Fibroblast of lung (primary cell): ENCODE results near the gene BNIP3. TPM values are rescaled to one million over a fixed set of nuclear protein-coding genes. Genes with fewer than 3 reads are reported as not detected.

Experiments
- DNase-seq, 2 donors: peaks; one replicate each; pipeline versions ENCODE4 v3.0.0 to v3.0.0-alpha.2; 2010; ENCODE audit warnings: low read depth in 2 of 2
- H2AFZ ChIP-seq: 2 replicates; pipeline ENCODE4 v1.5.1; 2012; ENCODE audit warnings: low read length, control low read depth, inconsistent platforms
- H3K27ac ChIP-seq: 2 replicates; pipeline ENCODE4 v1.5.1; 2011; ENCODE audit warnings: low read length, control low read depth; ENCODE audit not compliant: insufficient read depth
- H3K27me3 ChIP-seq: 2 replicates; pipeline ENCODE4 v1.5.1; 2011; ENCODE audit warnings: mild to moderate bottlenecking, low read length; ENCODE audit not compliant: control insufficient read depth, insufficient read depth
- H3K36me3 ChIP-seq: 2 replicates; pipeline ENCODE4 v1.5.1; 2011; ENCODE audit warnings: low read length; ENCODE audit not compliant: control insufficient read depth, insufficient read depth
- H3K4me1 ChIP-seq: 2 replicates; pipeline ENCODE4 v1.5.1; 2011; ENCODE audit warnings: low read length; ENCODE audit not compliant: control insufficient read depth, insufficient read depth; ENCODE audit errors: extremely low read depth
- H3K4me2 ChIP-seq: 2 replicates; pipeline ENCODE4 v1.5.1; 2011; ENCODE audit warnings: low read length, control low read depth; ENCODE audit not compliant: insufficient read depth; ENCODE audit errors: extremely low read depth
- H3K4me3 ChIP-seq, 4 experiments: fragments of 200-600 bp in 1 of 4; sonication (generic) in 1 of 4; replicated peaks in 1 of 4; 2 replicates each; pipeline ENCODE4 v1.5.1; 2011 to 2016; ENCODE audit warnings: low read length in 4 of 4, low read depth in 3 of 4, mild to moderate bottlenecking in 3 of 4, control low read depth in 2 of 4, inconsistent platforms in 1 of 4, mixed read lengths in 1 of 4; ENCODE audit not compliant: insufficient read depth in 1 of 4; ENCODE audit errors: control extremely low read depth in 1 of 4
- H3K79me2 ChIP-seq: 2 replicates; pipeline ENCODE4 v1.5.1; 2012; ENCODE audit warnings: mild to moderate bottlenecking, low read length, inconsistent platforms; ENCODE audit not compliant: control insufficient read depth, insufficient read depth
- H3K9ac ChIP-seq: 2 replicates; pipeline ENCODE4 v1.5.1; 2011; ENCODE audit warnings: mild to moderate bottlenecking, low read length, control low read depth; ENCODE audit not compliant: insufficient read depth
- H3K9me3 ChIP-seq: 2 replicates; pipeline ENCODE4 v1.5.1; 2012; ENCODE audit warnings: low read depth, low read length; ENCODE audit not compliant: control insufficient read depth, insufficient read depth
- H4K20me1 ChIP-seq: 2 replicates; pipeline ENCODE4 v1.5.1; 2011; ENCODE audit warnings: low read length; ENCODE audit not compliant: control insufficient read depth, insufficient read depth; ENCODE audit errors: extremely low read depth
- CTCF ChIP-seq, 2 donors: IDR thresholded peaks in 1 of 2; conservative IDR thresholded peaks in 1 of 2; 1 replicate in 1 of 2; 2 replicates in 1 of 2; pipeline ENCODE4 v1.5.1; 2011 to 2012; ENCODE audit warnings: low read length in 2 of 2, control low read depth in 1 of 2, inconsistent platforms in 1 of 2, low read depth in 1 of 2, mild to moderate bottlenecking in 1 of 2
- EZH2 ChIP-seq: IDR thresholded peaks from 2 replicates; pipeline ENCODE4 v1.5.1; 2012; ENCODE audit warnings: low read length, control low read depth, mild to moderate bottlenecking; ENCODE audit errors: missing control alignments
- polyA plus RNA-seq, 2 donors: library from polyadenylated mRNA; depleted of rRNA in 1 of 2; stranded (reverse) in 1 of 2; unstranded in 1 of 2; fragments of >200 nt; gene quantifications; 2 replicates each; pipeline ENCODE4 v1.2.1, GENCODE V29; 2011 to 2012; ENCODE audit warnings: missing spikeins in 1 of 2
- total RNA-seq: library from RNA; depleted of rRNA; stranded (reverse); fragments of >200 nt; gene quantifications from 2 replicates; pipeline ENCODE4 v1.2.1, GENCODE V29; 2014

BNIP3 gene
- total and polyA plus RNA-seq, 2 donors (not counting 1 experiment from before 2014, with no cell fraction given), result 62.4 to 104 TPM

- Histone ChIP-seq H3K4me1 (peaks cover 5% of the 10 kb centered on the region), H3K79me2 (peaks cover 56% of the 10 kb centered on the region), H2AFZ (no peak overlapping the region), H3K9ac (no peak overlapping the region), H3K36me3 (peaks cover 3% of the 10 kb centered on the region), H3K27me3 (no peaks in the 10 kb centered on the region), H3K4me2 (no peak overlapping the region), H3K9me3 (no peaks in the 10 kb centered on the region), H3K4me3 (no peak overlapping the region), H4K20me1 (no peaks in the 10 kb centered on the region), H3K27ac (no peak overlapping the region)
- TF ChIP-seq EZH2 (no peak), CTCF (conservative IDR thresholded peaks at IDR 0.05 in 1 of 2, IDR thresholded peaks at IDR 0.05 in 1 of 2; ENCODE audit: low read depth in 1 of 2, low read length in 2 of 2) (no peak)
- no peak for DNase-seq
Observed at GRCh38 chr10:131933016-131933695, 48.6 kb downstream of the BNIP3 start.

GRCh38 chr10:131931981-131932380 is 49.7 kb downstream of the BNIP3 start:
- Histone ChIP-seq H3K9ac (no peak overlapping the region), H3K4me2 (no peak overlapping the region), H3K4me1 (peaks cover 9% of the 10 kb centered on the region), H3K79me2 (peaks cover 60% of the 10 kb centered on the region), H2AFZ (no peak overlapping the region), H3K36me3 (peaks cover 3% of the 10 kb centered on the region), H4K20me1 (no peaks in the 10 kb centered on the region), H3K4me3 (no peak overlapping the region), H3K9me3 (no peaks in the 10 kb centered on the region), H3K27ac (no peak overlapping the region), H3K27me3 (no peaks in the 10 kb centered on the region)
- no peak for TF ChIP-seq CTCF (conservative IDR thresholded peaks at IDR 0.05 in 1 of 2, IDR thresholded peaks at IDR 0.05 in 1 of 2; ENCODE audit: low read depth in 1 of 2, low read length in 2 of 2)
- no peak for TF ChIP-seq EZH2
- no peak for DNase-seq

- H3K36me3 ChIP-seq, result no peaks in the 10 kb centered on the region
- H3K4me1 ChIP-seq, result peaks cover 9% of the 10 kb centered on the region
- no peak overlapping the region for H3K4me3 ChIP-seq
- no peak for DNase-seq
- peaks cover 69% of the 10 kb centered on the region for H3K79me2 ChIP-seq
- H3K9me3 ChIP-seq, result no peaks in the 10 kb centered on the region
- H4K20me1 ChIP-seq, result no peaks in the 10 kb centered on the region
- no peak overlapping the region for H2AFZ ChIP-seq
- no peak overlapping the region for H3K9ac ChIP-seq
- no peak overlapping the region for H3K4me2 ChIP-seq
- no peak overlapping the region for H3K27ac ChIP-seq
- no peaks in the 10 kb centered on the region for H3K27me3 ChIP-seq
- no peak for TF ChIP-seq EZH2
- TF ChIP-seq CTCF (conservative IDR thresholded peaks at IDR 0.05 in 1 of 2, IDR thresholded peaks at IDR 0.05 in 1 of 2; ENCODE audit: low read depth in 1 of 2, low read length in 2 of 2), result no peak
Observed at GRCh38 chr10:131930586-131931330, 51.0 kb downstream of the BNIP3 start.
